A549 (cell line): ENCODE data around the gene MCCC1. TPM values are rescaled to one million over a fixed set of nuclear protein-coding genes. Genes with fewer than 3 reads are reported as not detected.

Experiments
- ATAC-seq, 2 experiments: fragments of 200-7000 bp in 1 of 2; fragments of >200 bp in 1 of 2; cut with Nextera tagmentation in 1 of 2; cut with Tn5 transposase in 1 of 2; 3 replicates each; pipeline versions ENCODE4 v1.8.0 to v1.9.1; 2018 to 2020; ENCODE audit warnings: mild to moderate bottlenecking in 1 of 2, moderate library complexity in 1 of 2
- CTCF ChIA-PET: fragments of 300-600 bp; sonication (Branson Sonifier 250); formaldehyde crosslinking; extraction: SDS; loops from one replicate; lab custom pipeline; 2021; ENCODE audit warnings: antibody characterized with exemption, inconsistent platforms; lab: Yijun Ruan, JAX
- POLR2A ChIA-PET: fragments of 350-600 bp; formaldehyde crosslinking; extraction: SDS; loops from one replicate; lab custom pipeline; 2021; ENCODE audit warnings: antibody characterized with exemption, inconsistent platforms; lab: Yijun Ruan, JAX
- DNase-seq, 2 experiments: peaks; one replicate each; pipeline versions ENCODE4 v3.0.0 to v3.0.0-alpha.2; 2011 to 2016; ENCODE audit warnings: low read depth in 1 of 2, low spot score in 1 of 2
- FAIRE-seq: peaks from 2 replicates; lab custom pipeline; 2011; peaks lifted over from hg19 to GRCh38; lab: Jason Lieb, UNC
- H3K27ac ChIP-seq, 2 experiments: fragments of >200 bp; sonication (Bioruptor Twin); formaldehyde crosslinking; 3 replicates each; pipeline ENCODE4 v1.5.1; 2016 to 2017
- H3K4me1 ChIP-seq: fragments of >200 bp; sonication (Bioruptor Twin); formaldehyde crosslinking; 3 replicates; pipeline ENCODE4 v1.6.1; 2016
- H3K4me2 ChIP-seq: fragments of >200 bp; sonication (Bioruptor Twin); formaldehyde crosslinking; 3 replicates; pipeline ENCODE4 v1.6.1; 2016
- H3K4me3 ChIP-seq: fragments of >200 bp; sonication (Bioruptor Twin); formaldehyde crosslinking; 3 replicates; pipeline ENCODE4 v1.5.1; 2016
- H3K9me3 ChIP-seq: fragments of >200 bp; sonication (Bioruptor Twin); formaldehyde crosslinking; 3 replicates; pipeline ENCODE4 v1.6.1; 2016
- BHLHE40 ChIP-seq: IDR thresholded peaks from 2 replicates; pipeline ENCODE4 v1.6.1; 2012; ENCODE audit warnings: low read depth, low read length, inconsistent platforms
- CBX8 ChIP-seq: fragments of 200-600 bp; sonication (generic); IDR thresholded peaks from 2 replicates; pipeline ENCODE4 v1.6.1; 2016
- CEBPB ChIP-seq, 2 experiments: fragments of >200 bp in 1 of 2; sonication (Bioruptor Twin) in 1 of 2; formaldehyde crosslinking in 1 of 2; IDR thresholded peaks; 2 replicates each; pipeline ENCODE4 v1.6.1; 2012 to 2016
- CHD2 ChIP-seq: fragments of 150-350 bp; IDR thresholded peaks from 2 replicates; pipeline ENCODE4 v1.6.1; 2014; ENCODE audit warnings: low read length; ENCODE audit not compliant: partially characterized antibody
- CTCF ChIP-seq: fragments of >200 bp; sonication (Bioruptor Twin); formaldehyde crosslinking; IDR thresholded peaks from 3 replicates; pipeline ENCODE4 v1.5.1; 2016
- EHF ChIP-seq: fragments of 250-450 bp; sonication (Bioruptor Pico); IDR thresholded peaks from 2 replicates; pipeline ENCODE4 v1.5.0; 2020; ENCODE audit warnings: mild to moderate bottlenecking
- EP300 ChIP-seq, 2 experiments: fragments of >200 bp; sonication (Bioruptor Twin); formaldehyde crosslinking; IDR thresholded peaks; 2 replicates in 1 of 2; 3 replicates in 1 of 2; pipeline ENCODE4 v1.6.1; 2016 to 2017
- FOSL2 ChIP-seq, 2 experiments: fragments of 450-650 bp in 1 of 2; fragments of >200 bp in 1 of 2; sonication (Bioruptor Twin) in 1 of 2; formaldehyde crosslinking; IDR thresholded peaks; 2 replicates each; pipeline versions ENCODE4 v1.5.0 to v1.6.1; 2016 to 2020; ENCODE audit warnings: mild to moderate bottlenecking in 1 of 2, moderate library complexity in 1 of 2
- GATA3 ChIP-seq: IDR thresholded peaks from 2 replicates; pipeline ENCODE4 v1.6.1; 2012; ENCODE audit warnings: borderline replicate concordance
- HEYL ChIP-seq: fragments of 250-450 bp; sonication (Bioruptor Pico); IDR thresholded peaks from 2 replicates; pipeline ENCODE4 v1.8.0; 2021; ENCODE audit warnings: mild to moderate bottlenecking, moderate library complexity
- HMGXB4 ChIP-seq: fragments of 250-450 bp; sonication (Bioruptor Pico); IDR thresholded peaks from 2 replicates; pipeline ENCODE4 v1.5.0; 2021; ENCODE audit warnings: mild to moderate bottlenecking, moderate library complexity, borderline replicate concordance
- HOXB13 ChIP-seq: fragments of 250-450 bp; sonication (Bioruptor Pico); IDR thresholded peaks from 2 replicates; pipeline ENCODE4 v1.5.0; 2020; ENCODE audit warnings: low read depth, mild to moderate bottlenecking, moderate library complexity
- HOXB5 ChIP-seq: fragments of 250-450 bp; sonication (Bioruptor Pico); IDR thresholded peaks from 2 replicates; pipeline ENCODE4 v1.5.0; 2020; ENCODE audit warnings: mild to moderate bottlenecking, moderate library complexity
- JUNB ChIP-seq: fragments of >200 bp; sonication (Bioruptor Twin); formaldehyde crosslinking; IDR thresholded peaks from 2 replicates; pipeline ENCODE4 v1.6.1; 2016
- KDM1A ChIP-seq: fragments of 200-600 bp; sonication (generic); IDR thresholded peaks from 2 replicates; pipeline ENCODE4 v1.6.1; 2016; ENCODE audit warnings: low read depth, mild to moderate bottlenecking
- MAZ ChIP-seq: fragments of 150-350 bp; IDR thresholded peaks from 2 replicates; pipeline ENCODE4 v1.6.1; 2014; ENCODE audit warnings: antibody characterized with exemption, low read depth, low read length, borderline replicate concordance
- MYC ChIP-seq: IDR thresholded peaks from 2 replicates; pipeline ENCODE4 v1.6.1; 2012; ENCODE audit warnings: mild to moderate bottlenecking, inconsistent platforms, low read length, improper control_type of control experiment, borderline replicate concordance
- NFE2L2 ChIP-seq: fragments of 150-350 bp; conservative IDR thresholded peaks from 2 replicates; pipeline ENCODE4 v1.6.1; 2014; ENCODE audit warnings: low read length
- PHF8 ChIP-seq: fragments of 200-600 bp; sonication (generic); IDR thresholded peaks from 2 replicates; pipeline ENCODE4 v1.6.1; 2016; ENCODE audit warnings: low read depth, mild to moderate bottlenecking, antibody characterized with exemption, moderate library complexity, borderline replicate concordance
- POLR2A ChIP-seq: IDR thresholded peaks from 2 replicates; pipeline ENCODE4 v1.6.1; 2012; ENCODE audit warnings: mild to moderate bottlenecking, low read length
- POLR2AphosphoS2 ChIP-seq: conservative IDR thresholded peaks from 2 replicates; pipeline ENCODE4 v1.6.1; 2012; ENCODE audit warnings: low read length, improper control_type of control experiment, inconsistent platforms
- RAD21 ChIP-seq, 2 experiments: fragments of >200 bp in 1 of 2; sonication (Bioruptor Twin) in 1 of 2; formaldehyde crosslinking in 1 of 2; IDR thresholded peaks in 1 of 2; conservative IDR thresholded peaks in 1 of 2; 2 replicates in 1 of 2; 3 replicates in 1 of 2; pipeline ENCODE4 v1.6.1; 2012 to 2018; ENCODE audit warnings: inconsistent platforms in 1 of 2
- RARB ChIP-seq: fragments of 250-450 bp; sonication (Bioruptor Pico); IDR thresholded peaks from 2 replicates; pipeline ENCODE4 v1.8.0; 2021; ENCODE audit warnings: mild to moderate bottlenecking, moderate library complexity
- RCOR1 ChIP-seq: fragments of 150-350 bp; IDR thresholded peaks from 2 replicates; pipeline ENCODE4 v1.6.1; 2014; ENCODE audit warnings: antibody characterized with exemption, low read length, low read depth
- RFX5 ChIP-seq: fragments of 450-650 bp; IDR thresholded peaks from 2 replicates; pipeline ENCODE4 v1.7.1; 2014; ENCODE audit warnings: antibody characterized with exemption, mild to moderate bottlenecking, moderate library complexity
- TP53 ChIP-seq: fragments of 250-450 bp; sonication (Bioruptor Pico); IDR thresholded peaks from 2 replicates; pipeline ENCODE4 v1.5.0; 2021; ENCODE audit warnings: mild to moderate bottlenecking, moderate library complexity
- ZNF302 ChIP-seq: fragments of 250-450 bp; sonication (Bioruptor Pico); IDR thresholded peaks from 2 replicates; pipeline ENCODE4 v1.9.0; 2021; ENCODE audit warnings: inconsistent platforms, mild to moderate bottlenecking, moderate library complexity
- WGBS: methylation state at CpG from one replicate; pipeline ENCODE4 v1.1.6; 2017; ENCODE audit errors: missing lambda C conversion rate; 5-methylcytosine and 5-hydroxymethylcytosine counted together
- polyA plus RNA-seq, 4 experiments: library from polyadenylated mRNA; depleted of rRNA in 3 of 4; stranded (reverse); fragments of >200 nt; fragmentation: RNase III in 1 of 4; extraction: RNeasy Plus Mini Kit Qiagen cat#74134 plus additional on column Dnase treatment in 1 of 4; gene quantifications; 2 replicates in 3 of 4; 3 replicates in 1 of 4; pipeline ENCODE4 v1.2.3, GENCODE V29; 2011 to 2017
- TF ChIP-seq, protein P1 (sequence below): IDR thresholded peaks from 2 replicates; pipeline ENCODE4 v1.6.1; 2012
- TF ChIP-seq, protein P2 (sequence below): fragments of 250-450 bp; sonication (Bioruptor Pico); IDR thresholded peaks from 2 replicates; pipeline ENCODE4 v1.5.0; 2020; ENCODE audit warnings: low read depth, mild to moderate bottlenecking, moderate library complexity
- TF ChIP-seq, protein P3 (sequence below): fragments of >200 bp; sonication (Bioruptor Twin); formaldehyde crosslinking; IDR thresholded peaks from 3 replicates; pipeline ENCODE4 v1.6.1; 2016

The MCCC1 gene
- polyA plus RNA-seq, 2 of the 4 experiments (the other 2 are of a cell fraction) = 11.8 to 12.4 TPM

DNA sequence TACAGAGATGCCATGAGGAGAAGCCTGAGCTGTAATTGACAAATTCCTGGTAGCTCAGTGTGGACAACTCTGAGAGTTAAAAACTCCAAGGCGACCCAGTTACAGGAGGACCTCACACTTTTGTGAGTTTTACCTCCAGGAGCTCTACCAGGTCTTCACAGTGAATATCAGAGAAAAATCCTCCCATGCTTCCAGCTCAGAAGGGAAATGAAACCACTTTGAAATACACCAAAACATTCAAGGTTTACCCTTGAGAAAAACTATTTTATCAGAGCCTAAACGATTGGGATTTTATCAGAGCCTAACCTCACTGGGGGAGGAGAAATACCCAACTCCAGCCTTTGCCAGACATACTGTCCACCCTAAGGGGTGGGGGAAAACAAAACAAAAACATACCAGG is 52.4 kb downstream of the MCCC1 start:
- no peak overlapping the region for H3K27ac ChIP-seq
- DNase-seq (no peak), ATAC-seq (no peak), FAIRE-seq (no peak)
- H3K4me2 ChIP-seq = no peak overlapping the region
- H3K4me3 ChIP-seq = no peak overlapping the region
- no peaks in the 10 kb centered on the region for H3K9me3 ChIP-seq
- H3K4me1 ChIP-seq = no peaks in the 10 kb centered on the region
- ChIA-PET CTCF (no interaction called here), POLR2A (no interaction called here)
- WGBS = 85% methylated on average over 2 of the region's 2 CpGs
- TF ChIP-seq HOXB5 (CRISPR knock-in tag) = no peak
- no peak for TF ChIP-seq POLR2AphosphoS2
- no peak for TF ChIP-seq RFX5
- no peak for TF ChIP-seq CTCF
- TF ChIP-seq CEBPB (IDR thresholded peaks at IDR 0.05) = no peak
- TF ChIP-seq RARB = no peak
- no peak for TF ChIP-seq EHF (CRISPR knock-in tag)
- TF ChIP-seq, protein P1, sequence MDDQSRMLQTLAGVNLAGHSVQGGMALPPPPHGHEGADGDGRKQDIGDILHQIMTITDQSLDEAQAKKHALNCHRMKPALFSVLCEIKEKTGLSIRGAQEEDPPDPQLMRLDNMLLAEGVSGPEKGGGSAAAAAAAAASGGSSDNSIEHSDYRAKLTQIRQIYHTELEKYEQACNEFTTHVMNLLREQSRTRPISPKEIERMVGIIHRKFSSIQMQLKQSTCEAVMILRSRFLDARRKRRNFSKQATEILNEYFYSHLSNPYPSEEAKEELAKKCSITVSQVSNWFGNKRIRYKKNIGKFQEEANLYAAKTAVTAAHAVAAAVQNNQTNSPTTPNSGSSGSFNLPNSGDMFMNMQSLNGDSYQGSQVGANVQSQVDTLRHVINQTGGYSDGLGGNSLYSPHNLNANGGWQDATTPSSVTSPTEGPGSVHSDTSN = no peak
- TF ChIP-seq CBX8 = no peak
- TF ChIP-seq MYC = no peak
- TF ChIP-seq, protein P2, sequence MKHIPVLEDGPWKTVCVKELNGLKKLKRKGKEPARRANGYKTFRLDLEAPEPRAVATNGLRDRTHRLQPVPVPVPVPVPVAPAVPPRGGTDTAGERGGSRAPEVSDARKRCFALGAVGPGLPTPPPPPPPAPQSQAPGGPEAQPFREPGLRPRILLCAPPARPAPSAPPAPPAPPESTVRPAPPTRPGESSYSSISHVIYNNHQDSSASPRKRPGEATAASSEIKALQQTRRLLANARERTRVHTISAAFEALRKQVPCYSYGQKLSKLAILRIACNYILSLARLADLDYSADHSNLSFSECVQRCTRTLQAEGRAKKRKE = no peak
- no peak for TF ChIP-seq RCOR1
- TF ChIP-seq POLR2A = no peak
- TF ChIP-seq NFE2L2 = no peak
- TF ChIP-seq, protein P3, sequence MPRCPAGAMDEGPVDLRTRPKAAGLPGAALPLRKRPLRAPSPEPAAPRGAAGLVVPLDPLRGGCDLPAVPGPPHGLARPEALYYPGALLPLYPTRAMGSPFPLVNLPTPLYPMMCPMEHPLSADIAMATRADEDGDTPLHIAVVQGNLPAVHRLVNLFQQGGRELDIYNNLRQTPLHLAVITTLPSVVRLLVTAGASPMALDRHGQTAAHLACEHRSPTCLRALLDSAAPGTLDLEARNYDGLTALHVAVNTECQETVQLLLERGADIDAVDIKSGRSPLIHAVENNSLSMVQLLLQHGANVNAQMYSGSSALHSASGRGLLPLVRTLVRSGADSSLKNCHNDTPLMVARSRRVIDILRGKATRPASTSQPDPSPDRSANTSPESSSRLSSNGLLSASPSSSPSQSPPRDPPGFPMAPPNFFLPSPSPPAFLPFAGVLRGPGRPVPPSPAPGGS = no peak
- TF ChIP-seq KDM1A = no peak
- no peak for TF ChIP-seq EP300 (IDR thresholded peaks at IDR 0.05)
- TF ChIP-seq HOXB13 (CRISPR knock-in tag) = no peak
- no peak for TF ChIP-seq ZNF302 (CRISPR knock-in tag)
- TF ChIP-seq BHLHE40 = no peak

- H3K4me2 ChIP-seq = no peak overlapping the region
- ATAC-seq (no peak), FAIRE-seq (no peak)
- no peak overlapping the region for H3K27ac ChIP-seq
- 77% methylated on average over 10 of the region's 11 CpGs for WGBS
- no peaks in the 10 kb centered on the region for H3K4me1 ChIP-seq
- ChIA-PET CTCF (no interaction called here), POLR2A (no interaction called here)
- no peak for TF ChIP-seq EHF (CRISPR knock-in tag)
- no peak for TF ChIP-seq FOSL2 (IDR thresholded peaks at IDR 0.05)
- no peak for TF ChIP-seq FOSL2 (CRISPR knock-in tag; IDR thresholded peaks at IDR 0.05)
- no peak for TF ChIP-seq ZNF302 (CRISPR knock-in tag)
- no peak for TF ChIP-seq POLR2A
- TF ChIP-seq TP53 (CRISPR knock-in tag) = no peak
- TF ChIP-seq HEYL (CRISPR knock-in tag) = no peak
- TF ChIP-seq, protein P1 = no peak
- TF ChIP-seq JUNB = no peak
- no peak for TF ChIP-seq MAZ
- TF ChIP-seq GATA3 = no peak
- no peak for TF ChIP-seq RAD21 (conservative IDR thresholded peaks at IDR 0.05 in 1 of 2, IDR thresholded peaks at IDR 0.05 in 1 of 2)
- TF ChIP-seq CHD2 = no peak
- TF ChIP-seq HOXB13 (CRISPR knock-in tag) = no peak
- no peak for TF ChIP-seq PHF8
- no peak for TF ChIP-seq HMGXB4 (CRISPR knock-in tag)
- TF ChIP-seq, all 56 proteins: peak for 0
- Histone ChIP-seq H3K9me3 (no peaks in the 10 kb centered on the region), H3K4me3 (no peak overlapping the region)
- no peak for DNase-seq
Measured at GRCh38 chr3:183044547-183045229, 54.6 kb downstream of the MCCC1 start.
